Loucy (cell line): ENCODE measurements around the gene LYPLA2.

ENCODE experiments used
- H2AFZ ChIP-seq: fragments of 200-600 bp; sonication (generic); 2 replicates; pipeline ENCODE4 v1.6.0; 2016; ENCODE audit warnings: antibody characterized with exemption, mild to moderate bottlenecking, low read length, moderate library complexity
- H3F3A ChIP-seq: fragments of 200-600 bp; 2 replicates; pipeline ENCODE4 v1.6.0; 2016; ENCODE audit warnings: antibody characterized with exemption, low read depth, mild to moderate bottlenecking
- H3K27me3 ChIP-seq: fragments of 200-600 bp; sonication (generic); 2 replicates; pipeline ENCODE4 v1.6.1; 2014; ENCODE audit warnings: low read length, mild to moderate bottlenecking; ENCODE audit not compliant: insufficient read depth, poor library complexity, severe bottlenecking
- H3K36me3 ChIP-seq: fragments of 200-600 bp; sonication (generic); 2 replicates; pipeline ENCODE4 v1.6.1; 2016; ENCODE audit warnings: low read length; ENCODE audit not compliant: insufficient read depth
- H3K4me1 ChIP-seq: fragments of 200-600 bp; sonication (generic); 2 replicates; pipeline ENCODE4 v1.5.1; 2014; ENCODE audit warnings: low read length, mild to moderate bottlenecking; ENCODE audit not compliant: insufficient read depth, poor library complexity, severe bottlenecking
- H3K4me2 ChIP-seq: fragments of 200-600 bp; sonication (generic); 2 replicates; pipeline ENCODE4 v1.6.0; 2014; ENCODE audit warnings: antibody characterized with exemption, low read length, low read depth, mild to moderate bottlenecking; ENCODE audit not compliant: poor library complexity, severe bottlenecking
- H3K4me3 ChIP-seq: fragments of 200-600 bp; sonication (generic); 2 replicates; pipeline ENCODE4 v1.5.1; 2014; ENCODE audit warnings: low read length, mild to moderate bottlenecking, mixed read lengths; ENCODE audit not compliant: poor library complexity, severe bottlenecking
- H3K79me2 ChIP-seq: fragments of 200-600 bp; sonication (generic); 2 replicates; pipeline ENCODE4 v1.6.1; 2014; ENCODE audit warnings: low read length; ENCODE audit not compliant: insufficient read depth
- H3K9ac ChIP-seq: fragments of 200-600 bp; sonication (generic); 2 replicates; pipeline ENCODE4 v1.6.0; 2014; ENCODE audit warnings: mild to moderate bottlenecking, low read depth, low read length, moderate library complexity; ENCODE audit not compliant: poor library complexity, severe bottlenecking
- H3K9me2 ChIP-seq: fragments of 200-600 bp; sonication (generic); replicated peaks from 2 replicates; pipeline ENCODE4 v1.6.1; 2016; ENCODE audit warnings: low read depth, low read length, mixed read lengths
- H3K9me3 ChIP-seq: fragments of 200-600 bp; sonication (generic); 2 replicates; pipeline ENCODE4 v1.6.1; 2014; ENCODE audit warnings: mild to moderate bottlenecking, antibody characterized with exemption, low read length, low read depth; ENCODE audit not compliant: insufficient read depth
- H4K20me1 ChIP-seq: fragments of 200-600 bp; sonication (generic); 2 replicates; pipeline ENCODE4 v1.6.0; 2014; ENCODE audit warnings: antibody characterized with exemption, low read length, mild to moderate bottlenecking; ENCODE audit not compliant: insufficient read depth, poor library complexity, severe bottlenecking
- CTCF ChIP-seq: fragments of 200-600 bp; sonication (generic); conservative IDR thresholded peaks from 2 replicates; pipeline ENCODE4 v1.5.1; 2014; ENCODE audit warnings: mild to moderate bottlenecking, antibody characterized with exemption, low read length
- EZH2phosphoT487 ChIP-seq: fragments of 200-600 bp; IDR thresholded peaks from 2 replicates; pipeline ENCODE4 v1.6.1; 2018; ENCODE audit warnings: antibody characterized with exemption, mild to moderate bottlenecking, moderate library complexity, borderline replicate concordance

The LYPLA2 gene

GRCh38 chr1:23763041-23763577 lies 27.8 kb upstream of the LYPLA2 start:
- Histone ChIP-seq H3F3A (no peaks in the 10 kb centered on the region; the same call in 1 of the 2 replicates), H4K20me1 (no peaks in the 10 kb centered on the region), H3K9me2 (no peaks in the 10 kb centered on the region), H3K79me2 (0 out of 2 replicates have a peak, but pooled peaks cover 4% of the 10 kb centered on the region), H2AFZ (no peak overlapping the region), H3K4me2 (no peak overlapping the region), H3K9me3 (no peaks in the 10 kb centered on the region), H3K9ac (no peak overlapping the region), H3K27me3 (no peaks in the 10 kb centered on the region), H3K4me1 (no peaks in the 10 kb centered on the region), H3K4me3 (no peak overlapping the region), H3K36me3 (peaks cover 34% of the 10 kb centered on the region; the same call in 1 of the 2 replicates)
- TF ChIP-seq CTCF (no peak), EZH2phosphoT487 (no peak)

DNA sequence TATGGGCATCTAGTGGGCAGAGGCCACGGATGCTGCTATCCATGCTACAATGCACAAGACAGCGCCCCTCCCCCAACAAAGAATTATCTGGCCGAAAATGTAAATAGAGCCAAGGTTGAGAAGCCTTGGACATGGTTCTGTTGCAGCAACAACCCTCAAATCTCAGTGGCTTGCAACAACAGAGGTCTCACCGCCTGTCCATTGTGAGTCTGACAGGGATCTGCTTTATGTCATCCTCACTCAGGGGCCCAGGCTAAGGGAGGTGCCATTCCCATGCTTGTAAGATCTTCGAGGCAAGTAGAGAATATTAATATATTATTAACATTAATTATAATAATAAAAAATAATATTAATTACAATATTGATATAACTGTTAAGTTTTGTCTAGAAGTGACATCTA lies 22.2 kb upstream of the LYPLA2 start:
- Histone ChIP-seq H3K9me3 (no peaks in the 10 kb centered on the region), H3K4me3 (no peak overlapping the region), H4K20me1 (no peaks in the 10 kb centered on the region), H3K9ac (no peak overlapping the region), H3F3A (no peaks in the 10 kb centered on the region), H3K27me3 (no peaks in the 10 kb centered on the region), H3K79me2 (no peaks in the 10 kb centered on the region), H3K36me3 (no peaks in the 10 kb centered on the region), H3K4me1 (no peaks in the 10 kb centered on the region), H3K4me2 (no peak overlapping the region), H3K9me2 (no peaks in the 10 kb centered on the region), H2AFZ (no peak overlapping the region)
- TF ChIP-seq CTCF (no peak), EZH2phosphoT487 (no peak)

- Histone ChIP-seq H3K4me1 (no peaks in the 10 kb centered on the region), H3K4me2 (no peak overlapping the region), H3K9me3 (no peaks in the 10 kb centered on the region), H3F3A (no peaks in the 10 kb centered on the region), H3K4me3 (peak overlapping the region; percentile 16), H3K79me2 (peaks cover 3% of the 10 kb centered on the region; the same call in 1 of the 2 replicates), H3K9ac (peak overlapping the region; percentile 25), H2AFZ (0 out of 2 replicates have a peak overlapping the region, but pooled peaks have one; percentile 44), H3K27me3 (no peaks in the 10 kb centered on the region), H3K36me3 (no peaks in the 10 kb centered on the region), H4K20me1 (no peaks in the 10 kb centered on the region), H3K9me2 (no peaks in the 10 kb centered on the region)
- TF ChIP-seq CTCF (peak; percentile 94), EZH2phosphoT487 (no peak)
These were observed 18.7 kb upstream of the LYPLA2 start for GRCh38 chr1:23772049-23772853.
